K562 (cell line): ENCODE results near the gene ZNF77. TPM values are rescaled to one million over a fixed set of nuclear protein-coding genes. Genes with fewer than 3 reads are reported as not detected.

Experiments
- ETV1 ChIP-seq: fragments of 450-650 bp; conservative IDR thresholded peaks from 2 replicates; pipeline ENCODE4 v1.6.1; 2016; ENCODE audit warnings: missing genetic modification characterization, control low read depth, low read depth, missing compliant biosample characterization
- FOXK2 ChIP-seq, 2 experiments: fragments of 450-650 bp; IDR thresholded peaks in 1 of 2; conservative IDR thresholded peaks in 1 of 2; 2 replicates each; pipeline ENCODE4 v1.6.1; 2016; ENCODE audit warnings: low read depth in 2 of 2, mild to moderate bottlenecking in 1 of 2
- LEF1 ChIP-seq: fragments of 450-650 bp; IDR thresholded peaks from 2 replicates; pipeline ENCODE4 v1.6.1; 2016; ENCODE audit warnings: mild to moderate bottlenecking
- SAFB ChIP-seq: fragments of 200-400 bp; formaldehyde crosslinking; IDR thresholded peaks from 2 replicates; pipeline ENCODE4 v1.6.1; 2017; ENCODE audit warnings: low read depth, low read length, borderline replicate concordance
- TCF7 ChIP-seq: sonication (generic); IDR thresholded peaks from 2 replicates; pipeline ENCODE4 v1.6.1; 2016; ENCODE audit warnings: antibody characterized with exemption, borderline replicate concordance
- ZKSCAN8 ChIP-seq: fragments of 200-800 bp; sonication (Bioruptor generic); IDR thresholded peaks from 2 replicates; pipeline ENCODE4 v1.6.1; 2016; ENCODE audit warnings: missing genetic modification characterization, missing compliant biosample characterization
- ZZZ3 ChIP-seq: fragments of 450-650 bp; IDR thresholded peaks from 2 replicates; pipeline ENCODE4 v1.6.1; 2016; ENCODE audit warnings: antibody characterized with exemption, mild to moderate bottlenecking, moderate library complexity
- polyA plus RNA-seq, 8 experiments: library from polyadenylated mRNA; depleted of rRNA in 4 of 8; stranded (reverse) in 5 of 8; unstranded in 3 of 8; fragments of >200 nt; fragmentation: Nextera tagmentation in 2 of 8; fragmentation: Illumina TruSeq in 1 of 8; extraction: Ambion mirVana in 2 of 8; extraction: Trizol in 1 of 8; gene quantifications; 2 replicates each; pipeline versions ENCODE4 v1.2.1 to v1.2.3, GENCODE V29; 2011 to 2014; ENCODE audit warnings: inconsistent platforms in 1 of 8, missing spikeins in 1 of 8
- total RNA-seq, 7 experiments: library from RNA; depleted of rRNA in 6 of 7; stranded (reverse); fragments of >200 nt in 6 of 7; fragmentation: Illumina TruSeq in 2 of 7; extraction: Trizol in 2 of 7; gene quantifications; 2 replicates each; pipeline versions ENCODE4 v1.2.1 to v1.2.3, GENCODE V29; 2011 to 2021; ENCODE audit warnings: low replicate concordance in 1 of 7
- TF ChIP-seq, protein P1 (sequence below), 2 experiments: fragments of 450-650 bp in 1 of 2; IDR thresholded peaks; 2 replicates each; pipeline ENCODE4 v1.6.1; 2011 to 2017; ENCODE audit warnings: low read depth in 2 of 2, antibody characterized with exemption in 1 of 2, borderline replicate concordance in 1 of 2, low read length in 1 of 2, mild to moderate bottlenecking in 1 of 2, mixed read lengths in 1 of 2; ENCODE audit not compliant: control insufficient read depth in 1 of 2
- TF ChIP-seq, protein P2 (sequence below): fragments of 250-450 bp; sonication (Bioruptor Pico); IDR thresholded peaks from 2 replicates; pipeline ENCODE4 v1.5.0; 2021
- TF ChIP-seq, protein P3 (sequence below): fragments of 450-650 bp; IDR thresholded peaks from 2 replicates; pipeline ENCODE4 v1.6.1; 2016; ENCODE audit warnings: mild to moderate bottlenecking
- TF ChIP-seq, protein P4 (sequence below): fragments of 250-450 bp; sonication (Bioruptor Pico); IDR thresholded peaks from 2 replicates; pipeline ENCODE4 v1.8.0; 2022; ENCODE audit warnings: inconsistent platforms, mild to moderate bottlenecking, moderate library complexity, borderline replicate concordance
- TF ChIP-seq, protein P5 (sequence below), 2 experiments: IDR thresholded peaks; 2 replicates each; pipeline ENCODE4 v1.6.1; 2011; ENCODE audit warnings: borderline replicate concordance in 1 of 2, control low read depth in 1 of 2, low read depth in 1 of 2, low read length in 1 of 2, mild to moderate bottlenecking in 1 of 2, mixed read lengths in 1 of 2, moderate library complexity in 1 of 2; ENCODE audit not compliant: insufficient read depth in 1 of 2, insufficient read length in 1 of 2, poor library complexity in 1 of 2, severe bottlenecking in 1 of 2; ENCODE audit errors: extremely low read depth in 1 of 2
- TF ChIP-seq, protein P6 (sequence below), 2 experiments: IDR thresholded peaks; 2 replicates each; pipeline ENCODE4 v1.6.1; 2012; ENCODE audit warnings: improper control_type of control experiment in 2 of 2, low read depth in 2 of 2, low read length in 2 of 2, borderline replicate concordance in 1 of 2

The ZNF77 gene
- total and polyA plus RNA-seq, 9 of the 15 experiments (the other 6 are each of a cell fraction or from before 2014, with no cell fraction given) = 4.3 to 14.5 (median 7.7) TPM

DNA sequence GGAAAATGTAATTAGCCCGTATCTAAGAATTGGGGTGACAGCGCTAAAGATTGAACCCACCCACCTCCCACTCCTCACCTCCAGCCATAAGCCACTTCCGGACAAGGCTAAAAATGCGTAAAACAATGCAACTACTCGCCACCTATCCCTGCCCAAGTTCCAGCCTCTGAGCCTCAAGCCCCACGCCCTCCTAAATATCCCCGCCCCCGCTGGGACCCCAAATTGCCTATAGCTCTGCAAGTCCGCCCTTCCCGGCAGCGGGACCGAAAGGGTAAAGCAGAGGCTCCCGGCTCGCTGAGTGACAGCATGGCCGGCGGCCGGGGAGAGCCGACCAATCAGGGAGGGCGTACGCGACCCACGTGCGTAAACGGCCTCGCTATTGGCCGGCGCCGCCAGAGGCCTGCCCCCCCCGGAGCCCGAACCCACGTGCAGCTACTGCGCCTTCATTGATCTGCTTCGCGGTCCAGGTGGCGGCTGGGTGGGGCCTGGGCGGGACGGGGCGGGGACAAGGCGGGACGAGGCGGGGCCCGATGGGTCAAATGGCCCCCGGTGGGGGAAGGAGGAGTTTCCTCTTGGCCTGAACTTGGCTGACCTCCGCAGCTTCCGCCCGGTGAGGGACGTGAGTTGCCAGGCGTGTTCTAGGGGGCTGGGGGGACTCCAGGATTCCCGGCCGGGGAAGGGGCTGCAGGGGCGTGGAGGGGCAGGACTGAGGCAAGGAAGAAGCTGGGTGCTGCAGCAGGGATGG, 32.4 kb upstream of the ZNF77 start, which contains the start of gene TLE6 (continued):
- TF ChIP-seq, protein P1, sequence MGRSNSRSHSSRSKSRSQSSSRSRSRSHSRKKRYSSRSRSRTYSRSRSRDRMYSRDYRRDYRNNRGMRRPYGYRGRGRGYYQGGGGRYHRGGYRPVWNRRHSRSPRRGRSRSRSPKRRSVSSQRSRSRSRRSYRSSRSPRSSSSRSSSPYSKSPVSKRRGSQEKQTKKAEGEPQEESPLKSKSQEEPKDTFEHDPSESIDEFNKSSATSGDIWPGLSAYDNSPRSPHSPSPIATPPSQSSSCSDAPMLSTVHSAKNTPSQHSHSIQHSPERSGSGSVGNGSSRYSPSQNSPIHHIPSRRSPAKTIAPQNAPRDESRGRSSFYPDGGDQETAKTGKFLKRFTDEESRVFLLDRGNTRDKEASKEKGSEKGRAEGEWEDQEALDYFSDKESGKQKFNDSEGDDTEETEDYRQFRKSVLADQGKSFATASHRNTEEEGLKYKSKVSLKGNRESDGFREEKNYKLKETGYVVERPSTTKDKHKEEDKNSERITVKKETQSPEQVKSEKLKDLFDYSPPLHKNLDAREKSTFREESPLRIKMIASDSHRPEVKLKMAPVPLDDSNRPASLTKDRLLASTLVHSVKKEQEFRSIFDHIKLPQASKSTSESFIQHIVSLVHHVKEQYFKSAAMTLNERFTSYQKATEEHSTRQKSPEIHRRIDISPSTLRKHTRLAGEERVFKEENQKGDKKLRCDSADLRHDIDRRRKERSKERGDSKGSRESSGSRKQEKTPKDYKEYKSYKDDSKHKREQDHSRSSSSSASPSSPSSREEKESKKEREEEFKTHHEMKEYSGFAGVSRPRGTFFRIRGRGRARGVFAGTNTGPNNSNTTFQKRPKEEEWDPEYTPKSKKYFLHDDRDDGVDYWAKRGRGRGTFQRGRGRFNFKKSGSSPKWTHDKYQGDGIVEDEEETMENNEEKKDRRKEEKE (IDR thresholded peaks at IDR 0.05; ENCODE audit: borderline replicate concordance in 1 of 2, control insufficient read depth in 1 of 2, low read depth in 2 of 2, low read length in 1 of 2) = no peak
- TF ChIP-seq, protein P2, sequence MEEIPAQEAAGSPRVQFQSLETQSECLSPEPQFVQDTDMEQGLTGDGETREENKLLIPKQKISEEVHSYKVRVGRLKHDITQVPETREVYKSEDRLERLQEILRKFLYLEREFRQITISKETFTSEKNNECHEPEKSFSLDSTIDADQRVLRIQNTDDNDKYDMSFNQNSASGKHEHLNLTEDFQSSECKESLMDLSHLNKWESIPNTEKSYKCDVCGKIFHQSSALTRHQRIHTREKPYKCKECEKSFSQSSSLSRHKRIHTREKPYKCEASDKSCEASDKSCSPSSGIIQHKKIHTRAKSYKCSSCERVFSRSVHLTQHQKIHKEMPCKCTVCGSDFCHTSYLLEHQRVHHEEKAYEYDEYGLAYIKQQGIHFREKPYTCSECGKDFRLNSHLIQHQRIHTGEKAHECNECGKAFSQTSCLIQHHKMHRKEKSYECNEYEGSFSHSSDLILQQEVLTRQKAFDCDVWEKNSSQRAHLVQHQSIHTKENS (CRISPR knock-in tag) = no peak
- TF ChIP-seq SAFB (no peak), TCF7 (peak; percentile 78; the same call in 1 of the 2 replicates), ZZZ3 (no peak), FOXK2 (conservative IDR thresholded peaks at IDR 0.05 in 1 of 2, IDR thresholded peaks at IDR 0.05 in 1 of 2; ENCODE audit: low read depth in 2 of 2) (peak in 1 of 2 experiments; percentile 37; a peak in 2 of 4 replicates), LEF1 (no peak), ZKSCAN8 (CRISPR knock-in tag) (no peak), ETV1 (tag) (peak; percentile 64)
- TF ChIP-seq, protein P3, sequence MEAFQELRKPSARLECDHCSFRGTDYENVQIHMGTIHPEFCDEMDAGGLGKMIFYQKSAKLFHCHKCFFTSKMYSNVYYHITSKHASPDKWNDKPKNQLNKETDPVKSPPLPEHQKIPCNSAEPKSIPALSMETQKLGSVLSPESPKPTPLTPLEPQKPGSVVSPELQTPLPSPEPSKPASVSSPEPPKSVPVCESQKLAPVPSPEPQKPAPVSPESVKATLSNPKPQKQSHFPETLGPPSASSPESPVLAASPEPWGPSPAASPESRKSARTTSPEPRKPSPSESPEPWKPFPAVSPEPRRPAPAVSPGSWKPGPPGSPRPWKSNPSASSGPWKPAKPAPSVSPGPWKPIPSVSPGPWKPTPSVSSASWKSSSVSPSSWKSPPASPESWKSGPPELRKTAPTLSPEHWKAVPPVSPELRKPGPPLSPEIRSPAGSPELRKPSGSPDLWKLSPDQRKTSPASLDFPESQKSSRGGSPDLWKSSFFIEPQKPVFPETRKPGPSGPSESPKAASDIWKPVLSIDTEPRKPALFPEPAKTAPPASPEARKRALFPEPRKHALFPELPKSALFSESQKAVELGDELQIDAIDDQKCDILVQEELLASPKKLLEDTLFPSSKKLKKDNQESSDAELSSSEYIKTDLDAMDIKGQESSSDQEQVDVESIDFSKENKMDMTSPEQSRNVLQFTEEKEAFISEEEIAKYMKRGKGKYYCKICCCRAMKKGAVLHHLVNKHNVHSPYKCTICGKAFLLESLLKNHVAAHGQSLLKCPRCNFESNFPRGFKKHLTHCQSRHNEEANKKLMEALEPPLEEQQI = no peak
- TF ChIP-seq, protein P4, sequence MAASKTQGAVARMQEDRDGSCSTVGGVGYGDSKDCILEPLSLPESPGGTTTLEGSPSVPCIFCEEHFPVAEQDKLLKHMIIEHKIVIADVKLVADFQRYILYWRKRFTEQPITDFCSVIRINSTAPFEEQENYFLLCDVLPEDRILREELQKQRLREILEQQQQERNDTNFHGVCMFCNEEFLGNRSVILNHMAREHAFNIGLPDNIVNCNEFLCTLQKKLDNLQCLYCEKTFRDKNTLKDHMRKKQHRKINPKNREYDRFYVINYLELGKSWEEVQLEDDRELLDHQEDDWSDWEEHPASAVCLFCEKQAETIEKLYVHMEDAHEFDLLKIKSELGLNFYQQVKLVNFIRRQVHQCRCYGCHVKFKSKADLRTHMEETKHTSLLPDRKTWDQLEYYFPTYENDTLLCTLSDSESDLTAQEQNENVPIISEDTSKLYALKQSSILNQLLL (CRISPR knock-in tag) = no peak
- TF ChIP-seq, protein P5, sequence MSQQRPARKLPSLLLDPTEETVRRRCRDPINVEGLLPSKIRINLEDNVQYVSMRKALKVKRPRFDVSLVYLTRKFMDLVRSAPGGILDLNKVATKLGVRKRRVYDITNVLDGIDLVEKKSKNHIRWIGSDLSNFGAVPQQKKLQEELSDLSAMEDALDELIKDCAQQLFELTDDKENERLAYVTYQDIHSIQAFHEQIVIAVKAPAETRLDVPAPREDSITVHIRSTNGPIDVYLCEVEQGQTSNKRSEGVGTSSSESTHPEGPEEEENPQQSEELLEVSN (IDR thresholded peaks at IDR 0.05; ENCODE audit: borderline replicate concordance in 1 of 2, extremely low read depth in 1 of 2, insufficient read depth in 1 of 2, insufficient read length in 1 of 2, low read depth in 1 of 2, low read length in 1 of 2, poor library complexity in 1 of 2, severe bottlenecking in 1 of 2) = peak; percentile 83 to 96
- TF ChIP-seq, protein P6, sequence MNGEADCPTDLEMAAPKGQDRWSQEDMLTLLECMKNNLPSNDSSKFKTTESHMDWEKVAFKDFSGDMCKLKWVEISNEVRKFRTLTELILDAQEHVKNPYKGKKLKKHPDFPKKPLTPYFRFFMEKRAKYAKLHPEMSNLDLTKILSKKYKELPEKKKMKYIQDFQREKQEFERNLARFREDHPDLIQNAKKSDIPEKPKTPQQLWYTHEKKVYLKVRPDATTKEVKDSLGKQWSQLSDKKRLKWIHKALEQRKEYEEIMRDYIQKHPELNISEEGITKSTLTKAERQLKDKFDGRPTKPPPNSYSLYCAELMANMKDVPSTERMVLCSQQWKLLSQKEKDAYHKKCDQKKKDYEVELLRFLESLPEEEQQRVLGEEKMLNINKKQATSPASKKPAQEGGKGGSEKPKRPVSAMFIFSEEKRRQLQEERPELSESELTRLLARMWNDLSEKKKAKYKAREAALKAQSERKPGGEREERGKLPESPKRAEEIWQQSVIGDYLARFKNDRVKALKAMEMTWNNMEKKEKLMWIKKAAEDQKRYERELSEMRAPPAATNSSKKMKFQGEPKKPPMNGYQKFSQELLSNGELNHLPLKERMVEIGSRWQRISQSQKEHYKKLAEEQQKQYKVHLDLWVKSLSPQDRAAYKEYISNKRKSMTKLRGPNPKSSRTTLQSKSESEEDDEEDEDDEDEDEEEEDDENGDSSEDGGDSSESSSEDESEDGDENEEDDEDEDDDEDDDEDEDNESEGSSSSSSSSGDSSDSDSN (IDR thresholded peaks at IDR 0.05; ENCODE audit: borderline replicate concordance in 1 of 2, low read depth in 2 of 2, low read length in 2 of 2) = no peak
